ENCODE results near the gene CPOX. TPM values are rescaled to one million over a fixed set of nuclear protein-coding genes. Genes with fewer than 3 reads are reported as not detected.

The CPOX gene
- total RNA-seq, 4 donors from 2014 or later = 19.0 to 36.4 (median 23.4) TPM

- peaks cover 0 to 45% (median 10%) of the 10 kb centered on the region in 4 donors for H3K4me1 ChIP-seq
- H3K4me3 ChIP-seq = no peak overlapping the region
- no peaks in the 10 kb centered on the region for H3K27me3 ChIP-seq
- H3K9me3 ChIP-seq = no peaks in the 10 kb centered on the region
- H3K27ac ChIP-seq = no peak overlapping the region
- WGBS, 2 donors = 52 to 59% methylated on average over 2 of the region's 2 CpGs
- peaks cover 0 to 67% (median 0%) of the 10 kb centered on the region in 3 donors for H3K36me3 ChIP-seq
- DNase-seq (ENCODE audit: low spot score in 2 of 2) = no peak
- TF ChIP-seq EP300 (IDR thresholded peaks at IDR 0.05) (no peak), POLR2A (IDR thresholded peaks at IDR 0.05) (no peak), CTCF (IDR thresholded peaks at IDR 0.05) (no peak)
Observed at GRCh38 chr3:98587654-98588053, 5.8 kb downstream of the CPOX start.

- Histone ChIP-seq H3K4me1 (peaks cover 0 to 25% (median 3%) of the 10 kb centered on the region in 4 donors), H3K27ac (no peak overlapping the region), H3K9me3 (no peaks in the 10 kb centered on the region), H3K36me3 (peaks cover 0 to 77% (median 0%) of the 10 kb centered on the region in 3 donors), H3K27me3 (no peaks in the 10 kb centered on the region), H3K4me3 (no peak overlapping the region)
- TF ChIP-seq POLR2A (IDR thresholded peaks at IDR 0.05) (no peak), EP300 (IDR thresholded peaks at IDR 0.05) (no peak), CTCF (IDR thresholded peaks at IDR 0.05) (no peak)
- 51 to 56% methylated on average over 2 of the region's 2 CpGs for WGBS, 2 donors
- no peak for DNase-seq (ENCODE audit: low spot score in 2 of 2)
Observed at GRCh38 chr3:98584547-98584946, 8.9 kb downstream of the CPOX start.

- 85 to 87% methylated on average over 4 of the region's 4 CpGs for WGBS, 2 donors
- no peak overlapping the region for H3K4me3 ChIP-seq
- H3K27ac ChIP-seq = no peak overlapping the region
- TF ChIP-seq POLR2A (IDR thresholded peaks at IDR 0.05) (no peak), EP300 (IDR thresholded peaks at IDR 0.05) (no peak), CTCF (IDR thresholded peaks at IDR 0.05) (no peak)
- no peak for DNase-seq (ENCODE audit: low spot score in 2 of 2)
- no peaks in the 10 kb centered on the region for H3K9me3 ChIP-seq
- H3K27me3 ChIP-seq = no peaks in the 10 kb centered on the region
- peaks cover 0 to 77% (median 0%) of the 10 kb centered on the region in 3 donors for H3K36me3 ChIP-seq
- peaks cover 0 to 21% (median 3%) of the 10 kb centered on the region in 4 donors for H3K4me1 ChIP-seq
Observed at GRCh38 chr3:98583766-98584165, 9.6 kb downstream of the CPOX start.

GRCh38 chr3:98582042-98582441 lies 11.4 kb downstream of the CPOX start:
- DNase-seq (ENCODE audit: low spot score in 2 of 2) = no peak
- peaks cover 0 to 10% (median 0%) of the 10 kb centered on the region in 4 donors for H3K4me1 ChIP-seq
- no peaks in the 10 kb centered on the region for H3K27me3 ChIP-seq
- H3K9me3 ChIP-seq = no peaks in the 10 kb centered on the region
- 76% methylated on average over 1 of the region's 1 CpG for WGBS, 2 donors
- TF ChIP-seq EP300 (IDR thresholded peaks at IDR 0.05) (no peak), POLR2A (IDR thresholded peaks at IDR 0.05) (no peak), CTCF (IDR thresholded peaks at IDR 0.05) (no peak)
- H3K4me3 ChIP-seq = no peak overlapping the region
- H3K27ac ChIP-seq = no peak overlapping the region
- peaks cover 0 to 86% (median 0%) of the 10 kb centered on the region in 3 donors for H3K36me3 ChIP-seq

GRCh38 chr3:98581474-98581873 lies 11.9 kb downstream of the CPOX start:
- TF ChIP-seq POLR2A (IDR thresholded peaks at IDR 0.05) (no peak), EP300 (IDR thresholded peaks at IDR 0.05) (no peak), CTCF (IDR thresholded peaks at IDR 0.05) (no peak)
- Histone ChIP-seq H3K9me3 (no peaks in the 10 kb centered on the region), H3K27me3 (no peaks in the 10 kb centered on the region), H3K4me3 (no peak overlapping the region), H3K36me3 (peaks cover 0 to 82% (median 0%) of the 10 kb centered on the region in 3 donors), H3K4me1 (peaks cover 0 to 10% (median 0%) of the 10 kb centered on the region in 4 donors), H3K27ac (no peak overlapping the region)
- no peak for DNase-seq (ENCODE audit: low spot score in 2 of 2)
- 100% methylated on average over 1 of the region's 1 CpG for WGBS, 2 donors

Measured in tibial nerve (tissue), 4 donors.